ENCODE results near the gene PELI1. TPM values are rescaled to one million over a fixed set of nuclear protein-coding genes. Genes with fewer than 3 reads are reported as not detected.

Gene PELI1
- total and polyA plus RNA-seq, 8 donors, result 6.9 to 165 (median 27.5) TPM

- intact Hi-C loops (cut with DNase I; ENCODE audit: low total_unique reads), result no loop called here
- DNase-seq, result no peak
- no peak overlapping the region for H3K27ac ChIP-seq
- WGBS, 5 donors, result 88 to 95% (median 91%) methylated on average over 4 of the region's 4 CpGs
- no peaks in the 10 kb centered on the region for H3K9me3 ChIP-seq
- H3K27me3 ChIP-seq, result no peaks in the 10 kb centered on the region
- no peak for TF ChIP-seq POLR2AphosphoS5 (IDR thresholded peaks at IDR 0.05)
- TF ChIP-seq POLR2A (IDR thresholded peaks at IDR 0.05), result no peak
- no peak for TF ChIP-seq CTCF (IDR thresholded peaks at IDR 0.05)
- no peak for TF ChIP-seq EP300 (IDR thresholded peaks at IDR 0.05)
- H3K36me3 ChIP-seq, result peaks cover 19 to 63% (median 46%) of the 10 kb centered on the region in 4 donors
- H3K4me1 ChIP-seq, result no peaks in the 10 kb centered on the region
- no peak overlapping the region for H3K4me3 ChIP-seq
Observed at GRCh38 chr2:64092502-64092901, 51.7 kb downstream of the PELI1 start.

GRCh38 chr2:64090264-64090663 is 54.0 kb downstream of the PELI1 start:
- WGBS, 5 donors, result 85 to 98% (median 89%) methylated on average over 2 of the region's 2 CpGs
- peaks cover 9 to 41% (median 25%) of the 10 kb centered on the region in 4 donors for H3K36me3 ChIP-seq
- DNase-seq, result no peak
- H3K27ac ChIP-seq, result no peak overlapping the region
- no peak for TF ChIP-seq POLR2A (IDR thresholded peaks at IDR 0.05)
- no peak for TF ChIP-seq POLR2AphosphoS5 (IDR thresholded peaks at IDR 0.05)
- TF ChIP-seq CTCF (IDR thresholded peaks at IDR 0.05), result no peak
- TF ChIP-seq EP300 (IDR thresholded peaks at IDR 0.05), result no peak
- no peak overlapping the region for H3K4me3 ChIP-seq
- intact Hi-C loops (cut with DNase I; ENCODE audit: low total_unique reads), result no loop called here
- no peaks in the 10 kb centered on the region for H3K4me1 ChIP-seq
- H3K9me3 ChIP-seq, result no peaks in the 10 kb centered on the region
- H3K27me3 ChIP-seq, result no peaks in the 10 kb centered on the region

GRCh38 chr2:64086347-64087082 is 57.7 kb downstream of the PELI1 start:
- Histone ChIP-seq H3K4me3 (no peak overlapping the region), H3K4me1 (no peaks in the 10 kb centered on the region), H3K27me3 (no peaks in the 10 kb centered on the region), H3K9me3 (no peaks in the 10 kb centered on the region), H3K27ac (no peak overlapping the region), H3K36me3 (peaks cover 0 to 11% (median 5%) of the 10 kb centered on the region in 4 donors)
- WGBS, 5 donors, result 89 to 94% (median 94%) methylated on average over 6 of the region's 6 CpGs
- TF ChIP-seq POLR2A (IDR thresholded peaks at IDR 0.05) (no peak), POLR2AphosphoS5 (IDR thresholded peaks at IDR 0.05) (no peak), EP300 (IDR thresholded peaks at IDR 0.05) (no peak), CTCF (IDR thresholded peaks at IDR 0.05) (no peak)
- no peak for DNase-seq
- intact Hi-C loops (cut with DNase I; ENCODE audit: low total_unique reads), result no loop called here

- Histone ChIP-seq H3K4me1 (no peaks in the 10 kb centered on the region), H3K27me3 (no peaks in the 10 kb centered on the region), H3K27ac (no peak overlapping the region), H3K4me3 (no peak overlapping the region), H3K36me3 (peaks cover 0 to 5% (median 0%) of the 10 kb centered on the region in 4 donors), H3K9me3 (no peaks in the 10 kb centered on the region)
- intact Hi-C loops (cut with DNase I; ENCODE audit: low total_unique reads), result no loop called here
- 17 to 43% (median 33%) methylated on average over 2 of the region's 2 CpGs for WGBS, 5 donors
- DNase-seq, result no peak
- TF ChIP-seq EP300 (IDR thresholded peaks at IDR 0.05) (no peak), POLR2A (IDR thresholded peaks at IDR 0.05) (no peak), POLR2AphosphoS5 (IDR thresholded peaks at IDR 0.05) (no peak), CTCF (IDR thresholded peaks at IDR 0.05) (no peak)
Observed at GRCh38 chr2:64085936-64086335, 58.3 kb downstream of the PELI1 start.

All from stomach (tissue), 9 donors.